HG02938 (cell line): ENCODE data around the gene POU6F2.

Source experiments
- ATAC-seq: cut with Tn5 transposase; IDR thresholded peaks from one replicate; pipeline ENCODE4 v1.9.1; 2021; ENCODE audit warnings: mild to moderate bottlenecking, moderate library complexity; ENCODE audit not compliant: unreplicated experiment

Gene POU6F2

GRCh38 chr7:39430441-39430840 is 452.7 kb downstream of the POU6F2 start:
- ATAC-seq, result no peak

- no peak for ATAC-seq
Measured at GRCh38 chr7:39430909-39431641, 453.4 kb downstream of the POU6F2 start.

- no peak for ATAC-seq
Measured at GRCh38 chr7:39432368-39432767, 454.7 kb downstream of the POU6F2 start.

GRCh38 chr7:39432807-39433416 is 455.2 kb downstream of the POU6F2 start:
- no peak for ATAC-seq

GRCh38 chr7:39433550-39433949 is 455.8 kb downstream of the POU6F2 start:
- peak; percentile 51 for ATAC-seq

GRCh38 chr7:39434012-39434411 is 456.3 kb downstream of the POU6F2 start:
- ATAC-seq, result peak; percentile 19

GRCh38 chr7:39446546-39446945 is 468.8 kb downstream of the POU6F2 start:
- no peak for ATAC-seq

- no peak for ATAC-seq
Measured at GRCh38 chr7:39451901-39452300, 474.2 kb downstream of the POU6F2 start.

- peak; percentile 74 for ATAC-seq
Measured at GRCh38 chr7:39453743-39454355, 476.1 kb downstream of the POU6F2 start.

- no peak for ATAC-seq
Measured at GRCh38 chr7:39458061-39458745, 480.5 kb downstream of the POU6F2 start.

GRCh38 chr7:39459636-39460035 is 481.9 kb downstream of the POU6F2 start:
- no peak for ATAC-seq

GRCh38 chr7:39460486-39460885 is 482.8 kb downstream of the POU6F2 start:
- no peak for ATAC-seq

- ATAC-seq, result no peak
Measured at GRCh38 chr7:39461263-39461820, 483.6 kb downstream of the POU6F2 start.

GRCh38 chr7:39463252-39463651 is 485.5 kb downstream of the POU6F2 start:
- no peak for ATAC-seq

GRCh38 chr7:39464350-39465054 is 486.8 kb downstream of the POU6F2 start:
- ATAC-seq, result no peak

GRCh38 chr7:39465055-39465929 is 487.6 kb downstream of the POU6F2 start:
- ATAC-seq, result peak; percentile 74

- ATAC-seq, result no peak
Measured at GRCh38 chr7:39468261-39468660, 490.6 kb downstream of the POU6F2 start.

GRCh38 chr7:39468808-39469374 is 491.2 kb downstream of the POU6F2 start:
- ATAC-seq, result no peak

- ATAC-seq, result no peak
Measured at GRCh38 chr7:39480901-39481300, 503.2 kb downstream of the POU6F2 start.
